ENCODE results near the gene TRNP1.
"Not testable (repeated sequence)": the region's sequence is repeated elsewhere in the genome, so short reads cannot be mapped to it uniquely, and the experiment has no call there.

The TRNP1 gene

GRCh38 chr1:26993237-26994019, at the start of gene TRNP1:
TRNP1 (plus strand) TSS chr1:26993692; CDS start chr1:26993787, 95 bp downstream.
- DNase-seq (ENCODE audit: low read depth in 2 of 2) = peak; percentile 24 to 65

GRCh38 chr1:26945138-26945537, 48.4 kb upstream of the TRNP1 start:
- no peak for DNase-seq (ENCODE audit: low read depth in 2 of 2)

- no peak for DNase-seq (ENCODE audit: low read depth in 2 of 2)
These were observed 47.8 kb upstream of the TRNP1 start for GRCh38 chr1:26945728-26946127.

- DNase-seq (ENCODE audit: low read depth in 2 of 2) = no peak
These were observed 47.2 kb upstream of the TRNP1 start for GRCh38 chr1:26946270-26946669.

GRCh38 chr1:26948725-26949057, 44.8 kb upstream of the TRNP1 start:
- not testable (repeated sequence) for DNase-seq (ENCODE audit: low read depth in 2 of 2)

- no peak for DNase-seq (ENCODE audit: low read depth in 2 of 2)
These were observed 44.1 kb upstream of the TRNP1 start for GRCh38 chr1:26949266-26949925.

GRCh38 chr1:26949926-26950319, 43.6 kb upstream of the TRNP1 start:
- no peak for DNase-seq (ENCODE audit: low read depth in 2 of 2)

- DNase-seq (ENCODE audit: low read depth in 2 of 2) = no peak
These were observed 42.9 kb upstream of the TRNP1 start for GRCh38 chr1:26950602-26951001.

GRCh38 chr1:26951216-26951615, 42.3 kb upstream of the TRNP1 start:
- DNase-seq (ENCODE audit: low read depth in 2 of 2) = no peak

- DNase-seq (ENCODE audit: low read depth in 2 of 2) = no peak
These were observed 41.5 kb upstream of the TRNP1 start for GRCh38 chr1:26951821-26952497.

GRCh38 chr1:26953374-26953773, 40.1 kb upstream of the TRNP1 start:
- no peak for DNase-seq (ENCODE audit: low read depth in 2 of 2)

- DNase-seq (ENCODE audit: low read depth in 2 of 2) = no peak
These were observed 37.2 kb upstream of the TRNP1 start for GRCh38 chr1:26956321-26956720.

- DNase-seq (ENCODE audit: low read depth in 2 of 2) = no peak
These were observed 36.2 kb upstream of the TRNP1 start for GRCh38 chr1:26957306-26957705.

GRCh38 chr1:26959270-26959669, 34.2 kb upstream of the TRNP1 start:
- no peak for DNase-seq (ENCODE audit: low read depth in 2 of 2)

GRCh38 chr1:26959722-26960624, 33.5 kb upstream of the TRNP1 start, which contains the start of gene KDF1:
KDF1 (minus strand) TSS chr1:26960468; CDS start chr1:26952380, 8,088 bp downstream.
- DNase-seq (ENCODE audit: low read depth in 2 of 2) = peak; percentile 13 to 44

- no peak for DNase-seq (ENCODE audit: low read depth in 2 of 2)
These were observed 32.9 kb upstream of the TRNP1 start for GRCh38 chr1:26960625-26960966.

- no peak for DNase-seq (ENCODE audit: low read depth in 2 of 2)
These were observed 31.7 kb upstream of the TRNP1 start for GRCh38 chr1:26961826-26962225.

GRCh38 chr1:26965213-26965612, 28.3 kb upstream of the TRNP1 start:
- no peak for DNase-seq (ENCODE audit: low read depth in 2 of 2)

- no peak for DNase-seq (ENCODE audit: low read depth in 2 of 2)
These were observed 27.9 kb upstream of the TRNP1 start for GRCh38 chr1:26965628-26966027.

- no peak for DNase-seq (ENCODE audit: low read depth in 2 of 2)
These were observed 22.7 kb upstream of the TRNP1 start for GRCh38 chr1:26970810-26971209.

- no peak for DNase-seq (ENCODE audit: low read depth in 2 of 2)
These were observed 21.9 kb upstream of the TRNP1 start for GRCh38 chr1:26971590-26971989.

GRCh38 chr1:26972390-26972789, 21.1 kb upstream of the TRNP1 start:
- DNase-seq (ENCODE audit: low read depth in 2 of 2) = no peak
